Activated CD4-positive, alpha-beta T cell treated with anti-CD3 and anti-CD28 coated beads for 24 hours (primary cell): ENCODE measurements around the gene SPDYE5.
A peak's percentile ranks its signal among the peaks of the same experiment; 100 is the strongest.
"Not testable (repeated sequence)": the region's sequence is repeated elsewhere in the genome, so short reads cannot be mapped to it uniquely, and the experiment has no call there.

Experiments
- DNase-seq, 2 donors: peaks; one replicate each; pipeline ENCODE4 v3.0.0-alpha.2; 2020; ENCODE audit warnings: low read depth in 2 of 2

The SPDYE5 gene

GRCh38 chr7:75492020-75492419 is at the start of gene SPDYE5:
Gene SPDYE5, plus strand, starts transcription at chr7:75492320. Its CDS starts 1,728 bp downstream, at chr7:75494048.
- not testable (repeated sequence) for DNase-seq

- DNase-seq = not testable (repeated sequence)
These were observed 49.5 kb upstream of the SPDYE5 start for GRCh38 chr7:75442465-75443111.

- DNase-seq = not testable (repeated sequence)
These were observed 42.2 kb upstream of the SPDYE5 start for GRCh38 chr7:75449946-75450345.

- not testable (repeated sequence) for DNase-seq
These were observed 39.6 kb upstream of the SPDYE5 start for GRCh38 chr7:75452494-75452955.

- DNase-seq = not testable (repeated sequence)
These were observed 35.7 kb upstream of the SPDYE5 start for GRCh38 chr7:75456403-75456802.

- DNase-seq = not testable (repeated sequence)
These were observed 34.1 kb upstream of the SPDYE5 start for GRCh38 chr7:75458034-75458433.

- not testable (repeated sequence) for DNase-seq
These were observed 31.6 kb upstream of the SPDYE5 start for GRCh38 chr7:75460541-75460940.

GRCh38 chr7:75470166-75470565 is 22.0 kb upstream of the SPDYE5 start:
- DNase-seq = not testable (repeated sequence)

GRCh38 chr7:75477457-75477856 is 14.7 kb upstream of the SPDYE5 start:
- DNase-seq = not testable (repeated sequence)

- DNase-seq = not testable (repeated sequence)
These were observed 11.8 kb upstream of the SPDYE5 start for GRCh38 chr7:75480313-75480712.

- DNase-seq = not testable (repeated sequence)
These were observed 6.7 kb upstream of the SPDYE5 start for GRCh38 chr7:75485355-75485978.

- peak; percentile 73 to 76 for DNase-seq
These were observed 6.0 kb upstream of the SPDYE5 start, which contains the start of gene POM121C for GRCh38 chr7:75485979-75486643. Gene POM121C, minus strand, starts transcription at chr7:75486299. Its CDS starts 44,803 bp downstream, at chr7:75441496.

- DNase-seq = not testable (repeated sequence)
These were observed 16.9 kb downstream of the SPDYE5 start for GRCh38 chr7:75509033-75509432.

GRCh38 chr7:75518842-75519241 is 26.7 kb downstream of the SPDYE5 start:
- DNase-seq = not testable (repeated sequence)

- not testable (repeated sequence) for DNase-seq
These were observed 29.6 kb downstream of the SPDYE5 start for GRCh38 chr7:75521727-75522126.

GRCh38 chr7:75527224-75527722 is 35.2 kb downstream of the SPDYE5 start:
- not testable (repeated sequence) for DNase-seq

GRCh38 chr7:75531359-75531821 is 39.3 kb downstream of the SPDYE5 start:
- DNase-seq = no peak

- no peak for DNase-seq
These were observed 40.5 kb downstream of the SPDYE5 start for GRCh38 chr7:75532639-75533038.

GRCh38 chr7:75533926-75534325 is 41.8 kb downstream of the SPDYE5 start:
- DNase-seq = no peak

- DNase-seq = no peak
These were observed 42.7 kb downstream of the SPDYE5 start for GRCh38 chr7:75534727-75535307.

GRCh38 chr7:75536491-75536890 is 44.4 kb downstream of the SPDYE5 start:
- DNase-seq = no peak
